ENCODE data around the gene MRPL43.

GRCh38 chr10:101012525-101013364 is 25.4 kb upstream of the MRPL43 start:
- TF ChIP-seq YY1 (IDR thresholded peaks at IDR 0.05; ENCODE audit: insufficient read depth, insufficient read length) (no peak), ZNF274 (IDR thresholded peaks at IDR 0.05; ENCODE audit: low read depth, low read length) (no peak), SUZ12 (IDR thresholded peaks at IDR 0.05; ENCODE audit: extremely low read depth, insufficient read depth, insufficient read length) (no peak)
